Left renal cortex interstitium (tissue), 4 donors: ENCODE results near the gene THOC6. TPM values are rescaled to one million over a fixed set of nuclear protein-coding genes. Genes with fewer than 3 reads are reported as not detected.

Source experiments
- DNase-seq, 4 donors: peaks; one replicate each; pipeline ENCODE4 v3.0.0-alpha.2; 2013; ENCODE audit warnings: low read depth in 4 of 4, low spot score in 2 of 4, missing footprints in 1 of 4
- polyA plus RNA-seq, 4 donors: library from polyadenylated mRNA; unstranded; fragments of 120-200 nt; gene quantifications; one replicate each; pipeline ENCODE4 v1.2.1, GENCODE V29; 2013; ENCODE audit not compliant: insufficient read length in 4 of 4

THOC6 gene
- polyA plus RNA-seq, 4 donors, result 28.5 to 36.4 (median 33.1) TPM

DNA sequence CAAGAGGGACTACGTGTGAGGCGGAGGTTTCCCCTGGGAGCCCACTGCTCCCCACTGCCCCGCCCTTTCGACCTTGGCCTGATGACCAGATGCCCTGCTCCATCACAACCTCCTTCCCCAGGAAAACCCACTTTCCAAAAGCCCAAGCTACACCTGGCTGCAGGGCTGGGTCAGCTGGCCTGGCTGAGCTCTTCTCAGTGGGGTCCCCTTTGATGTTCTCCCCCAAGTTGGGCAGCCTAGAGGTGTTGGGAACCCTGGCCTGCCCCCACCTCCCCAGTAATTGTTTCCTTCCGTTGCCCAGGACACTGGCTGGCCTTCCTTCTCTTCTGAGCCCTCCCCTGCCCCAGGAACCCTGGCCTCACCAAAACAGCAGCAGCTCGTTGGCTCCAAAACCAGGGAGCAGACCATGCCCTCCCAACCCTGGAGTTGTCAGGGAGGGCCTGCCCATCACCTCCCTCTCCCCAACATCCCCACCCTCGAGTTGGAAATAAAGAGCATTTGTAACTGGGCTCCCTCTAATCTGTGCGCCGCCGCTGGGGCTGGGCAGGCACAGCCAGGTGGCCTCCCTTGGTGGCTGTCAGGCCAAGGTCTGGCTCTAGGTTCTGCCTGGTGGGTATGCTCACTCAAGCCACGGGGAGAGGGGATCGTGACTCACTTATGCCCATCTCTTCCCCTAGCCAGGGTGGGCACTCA lies 9.7 kb upstream of the THOC6 start:
- no peak for DNase-seq

DNA sequence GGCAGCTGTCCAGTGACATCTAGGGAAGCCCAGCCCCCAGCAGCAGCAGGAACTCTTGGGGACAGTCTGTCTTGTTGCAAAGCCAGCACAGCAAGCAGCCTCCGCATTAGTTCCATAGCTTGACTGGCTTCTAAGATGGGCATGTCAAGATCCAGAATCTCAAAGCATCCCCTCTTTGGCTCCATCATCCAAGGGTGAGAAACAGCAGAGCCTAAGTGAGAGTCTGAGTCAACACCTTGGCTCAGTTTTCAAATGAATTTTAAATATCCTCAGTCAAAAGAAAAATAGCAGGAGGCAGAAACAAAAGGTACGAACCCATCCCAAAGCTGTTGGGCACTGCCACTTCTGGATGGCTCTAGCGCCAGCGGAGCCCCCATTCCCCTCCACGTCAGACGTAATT lies 8.9 kb upstream of the THOC6 start:
- DNase-seq, result no peak

DNA sequence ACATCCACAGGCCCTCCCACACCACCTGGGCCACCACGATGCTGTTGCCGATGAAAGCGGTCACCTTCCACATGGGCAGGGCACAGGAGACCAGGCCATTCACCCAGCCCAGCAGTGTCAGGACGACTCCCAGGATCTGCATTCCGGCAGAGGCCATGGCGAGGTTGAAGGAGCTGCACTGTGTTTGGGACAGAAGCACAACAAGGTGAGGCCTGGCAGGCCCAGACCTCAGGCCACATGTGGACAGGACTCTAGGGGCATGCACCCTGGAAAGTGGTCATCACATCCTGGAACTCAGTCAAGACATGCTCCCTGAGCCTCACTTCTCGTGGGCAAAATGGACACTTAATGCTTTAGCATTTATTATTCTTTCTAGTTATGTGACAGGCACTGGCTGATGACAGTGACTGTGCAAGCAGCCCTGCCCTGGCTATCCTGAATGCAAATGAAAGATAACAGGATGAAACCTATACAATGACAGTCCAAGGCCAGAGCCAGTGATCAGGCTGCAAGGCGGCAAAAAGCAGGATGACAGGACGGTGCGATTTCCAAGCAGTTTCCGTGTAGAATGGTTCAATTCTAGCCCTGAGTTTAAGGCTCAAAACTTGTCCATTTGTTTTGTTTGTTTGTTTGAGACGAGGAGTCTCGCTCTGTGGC lies 7.8 kb upstream of the THOC6 start:
- no peak for DNase-seq

DNA sequence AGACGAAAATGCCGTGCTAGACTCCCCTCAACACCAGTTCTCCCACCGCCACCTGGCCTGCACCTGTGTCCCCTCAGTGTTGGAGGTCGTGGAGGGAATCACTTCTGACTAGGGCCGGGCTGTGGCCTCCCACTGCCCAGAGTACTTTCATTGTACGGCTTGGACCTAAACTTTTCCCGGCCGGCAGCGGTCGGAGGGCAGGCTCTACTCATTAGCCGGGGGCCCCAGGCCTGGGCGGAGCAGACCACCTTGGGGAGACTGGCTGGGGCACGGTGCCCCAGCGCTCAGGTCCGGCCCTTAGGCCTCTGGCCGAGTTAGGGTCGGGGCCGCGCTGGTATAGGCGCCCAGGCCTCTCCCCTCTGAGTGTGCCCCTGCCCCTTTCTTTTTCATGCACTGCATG lies 6.5 kb upstream of the THOC6 start:
- DNase-seq, result no peak

DNA sequence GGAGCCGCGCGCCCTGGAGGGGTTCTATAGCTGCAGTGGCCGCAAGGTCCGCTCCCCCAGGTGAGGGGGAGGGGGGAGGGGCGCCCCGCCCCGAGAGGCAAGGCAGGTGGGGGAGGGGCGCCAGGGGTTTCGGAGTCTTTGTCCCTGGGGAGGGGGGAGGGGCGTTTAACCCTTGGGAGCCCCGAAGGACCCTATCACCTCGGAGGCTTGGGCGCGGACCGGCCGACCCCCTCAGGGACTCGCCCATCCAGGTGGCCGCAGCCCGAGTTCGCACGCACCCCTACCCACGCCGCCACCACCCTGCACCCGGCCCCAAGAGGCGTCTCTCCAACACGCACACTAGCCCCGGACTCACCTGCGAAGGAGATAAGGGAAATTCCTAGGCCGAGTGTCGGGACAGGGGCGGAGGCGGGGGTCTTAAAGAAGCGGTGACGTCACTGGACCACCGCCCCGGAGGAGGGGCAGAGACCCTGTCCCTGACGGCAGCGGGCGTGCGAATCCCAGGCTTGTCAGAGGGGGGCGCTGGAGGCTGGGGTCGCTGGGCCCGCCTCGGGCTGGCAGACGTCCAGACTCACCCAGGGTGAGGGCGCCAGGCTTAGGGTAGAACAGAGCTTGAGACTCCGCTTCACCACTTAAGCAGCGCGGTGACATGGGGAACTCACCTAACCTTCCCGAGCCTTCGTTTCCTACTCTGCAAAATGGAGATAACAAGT lies 5.9 kb upstream of the THOC6 start, which contains the start of gene CLDN6:
Gene CLDN6 (minus strand): TSS at position 390 of the 713 bp plus-strand sequence. CDS start 2,162 bp downstream, outside the sequence.
- no peak for DNase-seq

DNA sequence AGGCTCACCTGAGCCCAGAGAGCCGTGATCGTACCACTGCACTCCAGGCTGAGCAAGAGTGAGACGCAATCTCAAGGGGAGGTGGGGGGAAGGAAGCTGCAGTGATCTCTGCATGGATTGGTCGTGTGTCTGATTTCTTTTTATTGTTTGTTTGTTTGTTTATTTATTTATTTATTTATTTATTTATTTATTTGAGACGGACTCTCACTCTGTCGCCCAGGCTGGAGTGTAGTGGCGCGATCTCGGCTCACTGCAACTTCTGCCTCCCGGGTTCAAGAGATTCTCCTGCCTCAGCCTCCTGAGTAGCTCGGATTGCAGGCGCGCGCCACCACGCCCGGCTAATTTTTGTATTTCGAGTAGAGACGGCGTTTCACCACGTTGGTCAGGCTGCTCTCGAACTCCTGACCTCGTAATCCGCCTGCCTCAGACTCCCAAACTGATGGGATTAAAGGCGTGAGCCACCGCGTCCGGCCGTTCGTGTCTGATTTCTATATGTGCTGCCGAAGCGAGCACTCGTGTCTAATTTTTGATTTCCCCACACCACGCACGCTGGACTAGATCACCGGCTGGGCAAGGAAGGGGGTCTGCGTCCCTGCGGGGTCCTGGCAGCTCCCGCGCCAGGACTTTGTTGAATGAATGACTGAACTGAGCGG lies 4.1 kb upstream of the THOC6 start:
- no peak for DNase-seq

DNA sequence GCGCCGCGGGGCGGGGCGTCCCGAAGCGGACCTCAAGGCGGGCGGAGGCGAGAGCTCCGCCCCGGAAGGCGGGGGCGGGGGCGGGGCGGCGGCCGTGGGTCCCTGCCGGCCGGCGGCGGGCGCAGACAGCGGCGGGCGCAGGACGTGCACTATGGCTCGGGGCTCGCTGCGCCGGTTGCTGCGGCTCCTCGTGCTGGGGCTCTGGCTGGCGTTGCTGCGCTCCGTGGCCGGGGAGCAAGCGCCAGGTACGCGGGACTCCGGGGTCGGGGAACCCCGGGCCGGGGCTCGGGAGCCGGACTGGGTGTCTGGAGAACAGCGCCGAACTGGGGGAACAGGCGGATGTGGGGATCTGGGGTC lies 3.6 kb upstream of the THOC6 start, which contains the start of gene TNFRSF12A:
Gene TNFRSF12A (plus strand): TSS at position 122 of the 357 bp plus-strand sequence. CDS start 30 bp downstream, at position 152.
- no peak for DNase-seq

DNA sequence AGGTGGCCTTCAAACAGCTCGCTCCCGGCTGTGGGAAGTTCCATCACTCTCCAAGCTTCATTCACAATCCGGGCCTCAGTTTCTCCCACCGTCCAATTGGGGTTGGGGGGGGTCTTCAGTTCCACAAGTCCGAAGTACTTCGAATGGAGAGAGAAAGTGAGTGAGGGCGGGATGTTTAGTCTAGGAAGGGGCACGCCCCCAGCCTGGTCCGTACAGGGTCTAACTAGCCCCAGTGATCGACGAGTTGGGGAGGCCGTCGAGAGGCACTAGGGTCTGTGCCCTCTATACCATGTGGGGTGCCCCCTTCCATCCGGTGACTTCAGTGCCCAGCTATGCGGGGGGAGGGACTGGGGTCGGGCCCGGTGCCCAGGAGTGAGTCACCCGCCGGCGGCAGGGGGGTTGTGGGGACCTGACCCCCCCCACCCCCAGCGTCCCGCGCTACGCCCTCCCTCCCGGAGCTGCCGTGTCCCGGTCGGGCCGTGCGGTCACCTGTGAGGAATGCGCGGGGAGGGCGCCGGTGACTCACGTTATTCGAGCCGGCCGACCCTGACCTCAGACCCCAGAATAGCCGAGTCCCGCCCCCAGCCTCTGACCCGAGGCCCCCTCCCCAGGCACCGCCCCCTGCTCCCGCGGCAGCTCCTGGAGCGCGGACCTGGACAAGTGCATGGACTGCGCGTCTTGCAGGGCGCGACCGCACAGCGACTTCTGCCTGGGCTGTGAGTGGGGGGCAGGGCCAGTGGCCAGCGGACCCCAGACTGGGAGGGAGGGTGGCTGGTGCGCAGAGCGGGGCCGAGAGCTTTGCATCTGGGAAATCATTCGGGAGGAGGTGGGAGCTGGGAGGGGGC lies 3.0 kb upstream of the THOC6 start:
- DNase-seq, result no peak

DNA sequence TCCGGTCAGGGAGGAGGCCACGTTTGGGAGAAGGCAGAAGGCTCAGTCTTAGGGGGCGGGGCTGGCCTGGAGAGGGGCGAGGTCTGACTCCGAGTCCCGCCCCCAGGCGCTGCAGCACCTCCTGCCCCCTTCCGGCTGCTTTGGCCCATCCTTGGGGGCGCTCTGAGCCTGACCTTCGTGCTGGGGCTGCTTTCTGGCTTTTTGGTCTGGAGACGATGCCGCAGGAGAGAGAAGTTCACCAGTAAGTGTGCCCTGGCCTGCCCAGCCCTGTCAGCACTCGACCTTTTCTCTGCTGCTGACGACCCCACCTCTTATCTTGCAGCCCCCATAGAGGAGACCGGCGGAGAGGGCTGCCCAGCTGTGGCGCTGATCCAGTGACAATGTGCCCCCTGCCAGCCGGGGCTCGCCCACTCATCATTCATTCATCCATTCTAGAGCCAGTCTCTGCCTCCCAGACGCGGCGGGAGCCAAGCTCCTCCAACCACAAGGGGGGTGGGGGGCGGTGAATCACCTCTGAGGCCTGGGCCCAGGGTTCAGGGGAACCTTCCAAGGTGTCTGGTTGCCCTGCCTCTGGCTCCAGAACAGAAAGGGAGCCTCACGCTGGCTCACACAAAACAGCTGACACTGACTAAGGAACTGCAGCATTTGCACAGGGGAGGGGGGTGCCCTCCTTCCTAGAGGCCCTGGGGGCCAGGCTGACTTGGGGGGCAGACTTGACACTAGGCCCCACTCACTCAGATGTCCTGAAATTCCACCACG lies 2.2 kb upstream of the THOC6 start:
- no peak for DNase-seq

DNA sequence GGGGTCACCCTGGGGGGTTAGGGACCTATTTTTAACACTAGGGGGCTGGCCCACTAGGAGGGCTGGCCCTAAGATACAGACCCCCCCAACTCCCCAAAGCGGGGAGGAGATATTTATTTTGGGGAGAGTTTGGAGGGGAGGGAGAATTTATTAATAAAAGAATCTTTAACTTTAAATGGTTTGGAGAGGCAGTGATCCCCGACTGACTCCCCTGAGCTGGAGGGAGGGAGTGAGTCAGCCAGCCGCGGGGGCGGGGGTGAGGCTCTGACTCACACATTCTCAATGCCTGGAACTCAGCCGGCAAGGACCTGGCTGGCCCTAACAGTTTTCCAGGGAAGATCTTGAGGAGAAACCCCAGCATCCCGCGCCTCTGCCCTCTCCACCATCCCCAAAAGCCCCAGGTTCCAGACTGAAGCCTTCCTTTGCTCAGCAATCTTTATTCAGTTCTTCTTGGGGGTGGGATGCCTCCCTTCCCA lies 1.6 kb upstream of the THOC6 start:
- no peak for DNase-seq

DNA sequence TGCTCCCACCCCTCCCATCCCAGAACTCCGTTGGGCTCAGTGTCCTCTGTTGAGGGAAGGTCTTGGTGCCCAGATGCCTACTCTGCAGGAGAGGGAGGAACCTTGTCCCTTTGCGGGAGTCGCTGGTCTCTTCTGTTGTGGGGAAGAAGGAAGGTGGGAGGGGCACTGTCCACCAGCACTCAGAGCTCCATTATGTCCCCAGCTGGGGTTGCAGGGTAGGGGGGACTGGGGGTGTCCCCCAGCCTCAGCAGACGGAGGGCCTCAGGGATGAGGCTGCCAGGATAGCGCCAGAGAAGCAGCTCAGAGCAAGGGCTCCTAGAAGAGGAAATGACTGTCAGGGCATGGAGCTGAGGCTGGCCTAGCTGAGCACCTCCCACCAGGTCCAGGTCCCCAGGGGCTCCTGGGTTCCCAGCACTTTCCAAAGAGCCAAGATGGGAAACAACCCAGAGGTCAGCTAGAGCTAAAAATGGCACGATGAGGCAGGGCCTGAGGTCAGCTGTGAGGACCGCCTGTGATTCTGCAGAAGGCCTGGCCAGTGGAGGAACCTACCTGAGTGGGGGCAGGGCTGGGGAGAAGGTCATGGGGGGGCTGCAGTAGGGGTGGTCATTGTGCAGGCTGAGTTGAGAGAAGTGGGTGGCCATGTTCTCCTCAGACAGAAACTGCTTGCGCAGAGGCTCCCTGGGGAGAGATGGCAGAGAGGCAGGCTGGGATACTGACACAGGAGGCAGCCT lies 986 bp upstream of the THOC6 start:
- no peak for DNase-seq

DNA sequence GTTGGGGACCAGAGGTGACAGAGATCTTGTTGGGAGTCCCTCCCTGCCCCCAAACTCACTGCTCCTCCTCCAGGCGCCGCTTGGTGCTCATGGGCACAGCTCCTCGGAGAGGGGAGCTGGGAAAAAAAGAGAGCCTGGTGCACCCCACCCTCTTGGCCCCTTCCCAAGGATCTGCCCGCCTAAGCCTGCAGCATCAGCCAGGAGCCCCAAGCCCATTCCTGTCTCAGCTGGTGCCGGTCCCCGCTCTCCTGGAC lies 493 bp upstream of the THOC6 start:
- no peak for DNase-seq

DNA sequence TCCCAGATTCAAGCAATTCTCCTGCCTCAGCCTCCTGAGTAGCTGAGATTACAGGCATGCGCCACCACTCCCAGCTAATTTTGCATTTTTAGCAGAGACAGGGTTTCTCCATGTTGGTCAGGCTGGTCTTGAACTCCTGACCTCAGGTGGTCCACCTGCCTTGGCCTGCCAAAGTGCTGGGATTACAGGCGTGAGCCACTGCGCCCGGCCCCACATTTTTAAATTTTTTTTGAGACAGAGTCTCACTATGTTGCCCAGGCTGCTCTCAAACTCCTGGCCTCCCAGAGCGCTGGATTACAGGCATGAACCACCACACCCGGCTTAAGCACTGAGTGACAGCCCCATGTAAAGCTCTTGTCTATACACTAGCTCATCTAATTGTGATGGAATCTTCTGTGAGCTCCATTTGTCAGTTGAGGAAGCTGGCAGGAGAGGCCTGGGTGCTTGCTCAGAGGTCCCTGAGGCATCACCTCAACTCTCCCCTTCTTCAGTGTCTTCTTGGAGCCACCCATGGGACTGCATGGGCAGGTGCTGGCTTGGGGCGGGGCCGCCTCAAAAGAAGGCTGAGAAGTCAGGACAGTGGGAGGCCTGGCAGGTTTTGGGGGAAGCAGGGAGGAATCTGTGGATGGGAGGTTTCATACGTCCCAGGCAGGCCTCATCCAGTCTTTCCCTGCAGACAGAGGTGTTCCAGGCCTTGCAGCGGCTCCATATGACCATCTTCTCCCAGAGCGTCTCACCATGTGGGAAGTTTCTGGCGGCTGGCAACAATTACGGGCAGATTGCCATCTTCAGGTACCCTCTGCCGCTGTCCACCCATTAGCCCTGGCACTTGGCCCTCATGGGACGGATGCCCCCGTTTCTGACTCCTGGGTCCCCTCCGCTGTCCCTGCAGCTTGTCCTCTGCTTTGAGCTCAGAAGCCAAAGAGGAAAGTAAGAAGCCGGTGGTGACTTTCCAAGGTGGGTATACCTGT lies 1.5 kb downstream of the THOC6 start:
- no peak for DNase-seq

DNA sequence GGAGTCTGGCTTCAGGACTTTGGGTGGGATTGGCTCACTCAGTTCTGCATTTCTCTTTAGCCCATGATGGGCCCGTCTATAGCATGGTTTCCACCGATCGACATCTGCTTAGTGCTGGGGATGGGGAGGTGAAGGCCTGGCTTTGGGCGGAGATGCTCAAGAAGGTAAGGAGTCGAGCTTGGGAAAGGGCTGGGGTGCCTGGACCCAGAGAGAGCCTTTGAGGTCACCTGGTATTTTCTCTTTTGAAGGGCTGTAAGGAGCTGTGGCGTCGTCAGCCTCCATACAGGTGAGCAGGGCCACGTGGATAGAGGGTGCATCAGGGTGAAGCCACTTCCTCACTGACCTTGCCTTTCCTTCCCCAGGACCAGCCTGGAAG lies 2.2 kb downstream of the THOC6 start:
- DNase-seq, result no peak

DNA sequence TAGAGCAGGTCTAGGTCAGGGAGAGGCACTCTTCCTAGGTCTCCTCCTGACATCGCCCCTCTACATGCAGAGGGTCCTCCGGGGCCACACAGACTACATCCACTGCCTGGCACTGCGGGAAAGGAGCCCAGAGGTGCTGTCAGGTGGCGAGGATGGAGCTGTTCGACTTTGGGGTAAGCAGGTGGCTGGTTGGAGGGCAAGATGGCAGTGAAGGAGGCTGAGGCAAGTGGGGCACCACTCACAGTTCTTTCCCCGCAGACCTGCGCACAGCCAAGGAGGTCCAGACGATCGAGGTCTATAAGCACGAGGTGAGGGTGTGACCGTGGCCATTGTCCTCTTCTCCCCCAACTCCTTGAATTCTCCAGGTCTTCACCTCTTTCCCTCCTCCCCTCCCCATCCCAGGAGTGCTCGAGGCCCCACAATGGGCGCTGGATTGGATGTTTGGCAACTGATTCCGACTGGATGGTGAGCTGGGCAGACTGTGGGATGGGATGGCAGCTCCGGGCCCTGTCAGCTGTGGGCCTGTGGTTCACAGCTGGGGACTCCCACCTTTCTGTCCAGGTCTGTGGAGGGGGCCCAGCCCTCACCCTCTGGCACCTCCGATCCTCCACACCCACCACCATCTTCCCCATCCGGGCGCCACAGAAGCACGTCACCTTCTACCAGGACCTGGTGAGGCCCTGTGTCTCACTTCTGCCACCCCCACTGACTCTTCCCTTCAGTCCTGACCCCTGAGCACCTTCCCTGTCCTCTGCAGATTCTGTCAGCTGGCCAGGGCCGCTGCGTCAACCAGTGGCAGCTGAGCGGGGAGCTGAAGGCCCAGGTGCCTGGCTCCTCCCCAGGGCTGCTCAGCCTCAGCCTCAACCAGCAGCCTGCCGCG lies 3.0 kb downstream of the THOC6 start:
- no peak for DNase-seq

DNA sequence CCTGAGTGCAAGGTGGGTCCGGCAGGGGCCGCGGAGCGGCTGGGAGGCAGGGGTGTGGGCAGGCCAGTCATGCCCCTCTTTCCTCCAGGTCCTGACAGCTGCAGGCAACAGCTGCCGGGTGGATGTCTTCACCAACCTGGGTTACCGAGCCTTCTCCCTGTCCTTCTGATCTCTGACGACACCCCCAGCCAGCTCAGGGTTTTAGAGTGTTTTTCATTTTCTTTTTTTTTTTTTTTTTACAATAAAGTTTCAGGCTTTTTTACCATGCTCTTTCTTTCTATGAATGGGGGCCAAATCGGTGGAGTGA lies 3.6 kb downstream of the THOC6 start:
- DNase-seq, result no peak
